ENCODE measurements around the gene ALDH1A1.

ALDH1A1 gene

DNA sequence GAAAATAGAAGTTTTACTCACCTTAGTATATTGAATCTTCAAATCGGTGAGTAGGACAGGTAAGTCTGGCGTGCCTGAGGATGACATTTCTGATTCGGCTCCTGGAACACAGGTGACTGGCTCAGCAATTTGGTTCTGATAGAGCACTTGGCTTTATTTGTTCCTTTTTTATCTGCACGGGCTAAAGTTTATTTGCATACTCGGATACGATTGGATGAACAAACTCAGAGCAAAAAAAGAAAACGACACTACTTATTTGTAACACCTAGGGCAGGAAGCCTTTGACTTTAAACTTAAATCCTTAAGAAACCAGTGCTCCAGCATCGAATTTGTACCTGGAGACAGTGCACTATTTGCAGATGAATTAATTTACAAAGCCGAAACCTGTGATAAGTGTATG, at the start of gene ALDH1A1:
TSS of gene ALDH1A1 (minus strand) at position 140 of the 400 bp plus-strand sequence. CDS start at position 87, 53 bp downstream.
- DNase-seq (ENCODE audit: low read depth in 2 of 2), result no peak

DNA sequence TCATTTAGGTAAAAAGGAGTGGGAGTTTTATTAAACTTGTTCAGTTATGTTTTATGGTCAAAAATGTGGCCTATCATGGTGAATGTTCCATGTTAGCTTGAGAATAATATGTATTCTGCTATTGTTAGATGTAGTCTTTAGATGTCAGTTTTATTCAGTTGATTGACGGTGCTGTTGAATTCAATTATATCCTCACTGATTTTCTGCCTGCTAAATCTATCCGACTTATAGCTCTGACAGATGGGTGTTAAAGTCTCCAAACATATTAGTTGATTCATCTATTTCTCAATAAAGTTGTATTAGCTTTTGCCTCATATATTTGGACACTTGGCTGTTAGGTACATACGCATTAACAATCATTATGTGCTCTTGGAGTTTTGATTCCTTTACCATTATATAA, 49.0 kb upstream of the ALDH1A1 start:
- no peak for DNase-seq (ENCODE audit: low read depth in 2 of 2)

DNA sequence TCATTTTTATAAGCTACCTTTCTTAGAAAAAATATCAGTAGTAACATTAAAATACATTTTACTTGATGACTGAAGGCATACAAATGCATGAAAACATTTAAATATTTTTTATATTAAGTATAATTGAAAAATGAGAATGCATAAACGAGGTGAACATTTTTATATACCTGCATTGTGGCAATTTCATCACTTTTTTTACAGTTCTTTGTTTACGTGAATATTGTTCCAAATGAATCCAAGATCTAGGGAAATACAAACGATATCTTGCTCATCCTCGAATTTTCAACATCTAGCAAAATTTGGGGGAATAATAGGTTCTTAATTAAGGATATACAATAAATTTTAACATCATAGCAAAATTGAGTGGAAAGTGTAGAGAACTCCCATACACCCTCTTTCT, 45.5 kb upstream of the ALDH1A1 start:
- no peak for DNase-seq (ENCODE audit: low read depth in 2 of 2)

DNA sequence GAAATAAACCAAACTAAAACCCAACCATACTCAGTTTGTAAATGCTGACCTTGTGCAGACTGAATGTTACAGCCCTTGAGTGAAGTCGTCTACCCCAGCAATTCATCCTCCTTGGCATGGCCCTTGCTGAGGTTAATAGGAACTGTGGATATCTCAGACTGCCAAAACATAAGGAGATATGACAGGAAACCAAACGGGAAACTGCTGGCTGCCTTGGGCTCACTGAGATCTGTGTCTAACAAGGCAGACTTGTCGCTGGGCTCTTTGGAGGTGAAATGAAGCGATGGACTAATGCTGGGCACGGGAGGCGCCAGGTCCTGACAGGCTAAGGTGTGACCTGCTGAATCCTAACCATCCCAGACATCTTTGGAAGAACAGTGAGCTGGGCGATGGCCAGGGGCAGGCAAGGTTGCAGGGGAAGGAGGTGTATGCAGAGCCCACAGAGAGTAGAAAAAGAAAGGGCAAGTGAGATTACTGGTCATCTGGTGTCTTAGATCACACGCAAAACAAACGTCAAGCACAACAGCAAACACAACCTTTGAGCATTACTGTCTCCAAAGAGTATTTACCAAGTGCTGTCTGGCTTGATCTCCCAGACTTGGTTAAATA, 44.6 kb upstream of the ALDH1A1 start:
- no peak for DNase-seq (ENCODE audit: low read depth in 2 of 2)

DNA sequence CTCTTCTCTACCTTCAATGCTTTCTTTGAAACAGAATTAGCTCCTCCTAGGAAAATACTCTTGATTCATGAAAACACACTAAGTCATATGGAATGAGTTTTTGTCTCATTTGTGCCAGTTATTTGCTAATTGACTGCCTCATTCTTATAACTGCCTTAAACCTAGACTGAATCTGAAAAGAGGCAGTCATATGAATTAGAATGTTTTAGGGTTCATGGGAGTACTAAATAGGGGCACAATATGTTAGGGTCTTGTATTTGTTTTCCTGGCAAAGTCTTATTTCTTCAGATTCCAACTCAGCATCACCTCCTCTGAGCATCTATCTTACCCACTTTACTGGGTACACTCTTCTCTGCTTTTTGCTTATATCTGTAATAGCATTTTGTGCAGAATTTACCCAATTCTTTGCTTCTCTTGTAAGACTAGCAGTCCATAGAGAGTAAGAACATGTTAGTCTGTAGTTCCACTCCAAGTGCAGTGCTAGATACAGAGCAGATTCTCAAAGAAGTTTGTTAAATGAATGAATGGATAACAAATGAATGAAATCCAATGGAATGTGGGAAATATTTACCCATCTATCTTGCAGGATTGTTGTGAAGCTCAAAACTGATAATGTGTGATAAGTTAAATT, 43.9 kb upstream of the ALDH1A1 start:
- no peak for DNase-seq (ENCODE audit: low read depth in 2 of 2)

DNA sequence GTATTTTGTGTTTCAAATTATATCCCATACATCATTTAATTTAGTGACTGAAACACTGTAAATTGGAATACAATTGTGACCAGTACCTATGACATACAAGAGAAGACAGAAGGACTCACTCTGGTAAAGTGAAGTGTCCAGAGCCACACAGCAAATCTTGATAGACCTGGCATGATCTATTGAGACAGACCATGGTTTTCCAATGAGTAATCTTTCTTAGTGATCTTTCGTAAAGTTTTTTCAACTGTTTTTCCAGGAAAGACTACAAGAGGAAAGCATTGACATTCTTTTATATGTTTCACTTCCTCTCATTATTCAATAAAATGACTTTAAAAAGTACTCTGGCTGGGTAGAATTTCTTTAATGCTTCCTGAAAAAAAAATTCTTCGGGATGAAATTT, 43.3 kb upstream of the ALDH1A1 start:
- DNase-seq (ENCODE audit: low read depth in 2 of 2), result no peak

DNA sequence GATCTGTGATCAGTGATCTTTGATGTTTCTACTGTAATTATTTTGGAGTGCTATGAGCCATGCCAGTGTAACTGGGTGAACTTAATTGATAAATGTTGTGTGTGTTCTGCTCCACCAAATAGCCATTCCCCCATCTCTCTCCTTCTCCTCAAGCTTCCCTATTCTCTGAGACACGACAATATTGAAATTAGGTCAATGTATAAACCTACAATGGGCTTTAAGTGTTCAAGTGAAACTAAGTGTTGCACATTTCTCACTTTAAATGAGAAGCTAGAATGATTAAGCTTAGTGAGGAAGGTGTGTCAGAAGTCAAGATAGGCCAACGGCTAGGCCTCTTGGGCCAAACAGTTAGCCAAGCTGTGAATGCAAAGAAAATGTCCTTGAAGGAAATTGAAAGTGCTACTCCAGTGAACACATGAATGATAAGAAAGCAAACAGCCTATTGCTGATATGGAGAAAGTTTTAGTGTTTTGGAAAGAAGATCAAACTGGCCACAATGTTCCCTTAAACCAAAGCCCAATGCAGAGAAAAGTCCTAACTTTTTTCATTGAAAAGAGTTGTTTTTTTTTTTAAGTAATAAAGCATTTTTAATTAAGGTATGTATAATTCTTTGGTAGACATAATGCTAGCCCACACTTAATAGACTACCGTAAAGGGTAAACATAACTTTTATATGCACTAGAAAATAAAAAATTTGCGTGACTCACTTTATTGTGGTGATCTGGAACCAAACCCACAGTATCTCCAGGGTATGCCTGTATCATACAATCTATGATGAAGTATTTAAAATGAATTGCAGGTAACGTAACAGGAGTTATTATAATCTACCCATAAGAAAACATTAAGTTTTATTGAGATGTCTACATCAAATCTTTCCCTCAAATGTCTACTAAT, 42.5 kb upstream of the ALDH1A1 start:
- DNase-seq (ENCODE audit: low read depth in 2 of 2), result no peak

DNA sequence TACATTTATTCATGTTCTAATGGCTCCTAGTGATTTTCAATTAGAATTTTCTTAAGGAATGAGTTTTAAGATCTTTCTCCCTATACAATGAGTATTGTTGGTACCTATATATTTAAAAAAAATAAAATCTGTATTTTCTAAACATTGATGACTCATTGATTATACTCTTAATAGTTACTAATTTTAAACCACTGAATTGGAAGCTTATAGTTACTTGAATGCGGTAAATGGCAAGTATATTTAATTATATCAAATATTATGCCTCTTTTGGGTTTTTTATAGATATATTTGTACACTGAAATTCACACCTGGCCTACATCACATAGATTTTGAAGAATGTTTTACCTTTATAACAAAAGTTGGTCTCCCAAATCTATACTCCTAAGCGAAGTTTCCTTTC, 38.9 kb upstream of the ALDH1A1 start:
- DNase-seq (ENCODE audit: low read depth in 2 of 2), result no peak

DNA sequence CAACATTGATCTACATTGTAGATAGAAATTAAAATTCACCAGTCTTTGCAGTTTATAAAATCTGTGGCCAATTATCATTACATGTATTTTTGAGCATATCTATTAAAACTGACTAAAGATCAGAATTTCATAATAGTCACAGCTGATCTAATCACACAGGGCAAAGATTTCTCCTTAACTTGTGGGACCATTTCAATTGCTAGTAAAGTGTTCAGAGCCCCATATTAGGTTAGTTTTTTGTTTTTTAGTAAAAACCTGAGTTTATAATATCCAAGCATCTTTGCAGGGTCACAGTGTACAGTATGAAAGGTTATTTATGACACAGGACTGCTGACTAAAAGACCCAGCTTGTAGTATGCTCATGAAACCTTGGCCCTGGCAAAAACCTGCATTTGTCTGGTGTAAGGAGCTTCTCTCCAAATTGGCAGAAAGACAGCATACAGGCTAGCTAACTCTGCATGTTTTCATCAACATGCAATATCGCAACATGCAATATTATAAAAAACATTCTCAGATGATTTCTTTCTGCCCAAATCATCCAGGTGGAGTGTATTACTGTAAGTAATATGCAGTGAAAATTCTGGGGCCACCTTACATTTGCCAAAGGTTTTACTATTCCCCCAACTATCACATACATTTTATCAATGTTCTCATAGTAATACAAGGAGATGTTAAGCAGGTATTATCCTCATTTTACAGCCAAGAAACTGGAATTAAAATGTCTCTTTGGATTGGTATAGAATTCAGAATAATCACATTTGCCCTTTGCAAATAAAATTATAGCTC, 37.7 kb upstream of the ALDH1A1 start:
- no peak for DNase-seq (ENCODE audit: low read depth in 2 of 2)

DNA sequence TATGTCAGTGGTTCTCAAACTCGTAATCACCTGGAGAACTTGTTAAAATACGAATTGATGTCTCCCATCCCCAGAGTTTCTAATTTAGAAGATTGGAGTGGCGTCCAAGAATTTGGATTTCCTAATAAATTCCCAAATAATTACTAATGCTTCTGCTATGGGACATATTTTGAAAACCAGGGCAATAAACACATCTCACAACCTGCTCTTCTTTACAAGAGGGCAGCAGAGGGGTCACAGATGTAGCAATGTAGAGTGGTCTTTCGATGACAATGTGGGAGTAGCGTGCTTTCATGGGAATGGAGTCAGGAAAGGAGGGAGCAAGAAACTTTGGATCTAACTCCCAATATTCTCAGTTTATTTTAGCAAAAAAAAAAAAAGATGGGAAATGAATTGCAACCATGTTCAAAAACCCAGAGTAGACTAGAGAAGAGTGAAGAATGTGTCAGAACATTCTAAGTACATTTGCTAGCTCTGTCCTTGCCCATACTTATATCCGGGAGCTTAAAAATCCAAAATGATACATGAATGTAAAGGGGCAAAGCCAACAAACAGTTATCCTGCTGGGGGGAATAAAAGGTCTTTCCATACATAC, 33.8 kb upstream of the ALDH1A1 start:
- DNase-seq (ENCODE audit: low read depth in 2 of 2), result no peak

DNA sequence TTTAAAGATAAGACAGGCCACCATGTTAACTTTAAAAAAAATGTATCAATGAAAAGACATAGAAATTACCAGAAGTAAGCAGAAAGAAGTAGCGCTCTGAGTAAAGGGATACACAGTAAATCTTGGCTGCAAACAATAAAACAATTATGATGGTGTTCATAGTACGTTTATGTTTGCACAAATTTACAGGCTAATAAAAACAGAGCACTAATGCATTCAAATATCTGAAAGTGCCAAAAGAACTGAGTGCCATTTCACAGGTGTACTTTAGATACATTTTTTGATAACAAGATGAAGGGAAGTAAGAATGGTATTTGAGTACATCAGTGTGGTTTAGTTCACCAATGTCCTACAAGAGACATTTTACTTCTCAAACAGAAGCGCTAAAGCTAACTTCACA, 32.9 kb upstream of the ALDH1A1 start:
- no peak for DNase-seq (ENCODE audit: low read depth in 2 of 2)

DNA sequence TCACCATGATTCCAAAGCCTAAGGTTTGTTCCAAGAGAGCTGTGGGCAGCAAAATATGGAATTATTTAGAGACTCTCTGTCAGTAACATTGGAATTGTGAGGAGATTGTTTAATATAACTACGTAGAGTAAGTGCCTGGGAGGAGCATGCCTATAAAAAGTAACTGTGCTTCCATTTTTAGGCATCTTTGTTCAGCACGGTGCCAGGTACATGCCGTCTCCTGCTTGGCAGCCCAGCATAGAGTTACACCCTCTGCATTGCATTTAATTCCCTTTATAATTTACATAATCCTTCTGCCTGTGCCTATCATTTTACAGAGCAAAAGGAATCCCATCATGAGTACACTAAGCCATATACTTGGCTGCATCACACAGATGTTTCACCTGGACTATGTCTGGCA, 32.1 kb upstream of the ALDH1A1 start:
- no peak for DNase-seq (ENCODE audit: low read depth in 2 of 2)

DNA sequence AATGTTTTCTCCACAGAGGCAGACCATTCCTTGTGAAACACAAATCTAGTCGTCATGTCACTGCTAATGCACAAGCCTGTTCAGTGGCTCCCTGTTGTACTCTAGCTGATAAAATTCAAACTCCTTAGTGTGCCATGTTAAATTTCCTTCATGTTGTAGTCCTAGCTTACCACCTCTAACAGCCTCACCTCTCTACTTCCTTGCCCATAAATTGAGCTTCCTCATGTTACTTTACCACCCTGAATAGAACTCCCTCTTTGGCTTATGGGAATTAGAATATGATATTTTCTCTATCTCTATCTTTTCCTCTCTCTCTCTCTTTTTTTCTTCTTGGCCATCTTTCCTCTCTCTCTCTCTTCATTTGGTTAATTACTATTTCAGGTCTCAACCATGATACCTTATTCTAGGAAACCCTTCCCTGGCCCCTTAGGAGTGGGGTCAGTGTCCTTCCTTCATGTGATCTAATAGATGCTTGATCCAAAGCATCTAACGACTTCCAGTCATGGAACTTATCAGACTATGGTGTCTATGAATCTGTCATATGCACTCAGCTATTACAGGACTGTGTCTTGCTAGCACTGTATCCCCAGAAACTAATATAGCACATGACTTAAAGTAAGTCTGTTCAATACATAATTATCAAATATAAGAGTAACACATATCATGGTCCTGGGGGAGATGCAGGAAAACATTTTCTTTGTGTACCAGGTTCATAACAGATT, 31.5 kb upstream of the ALDH1A1 start:
- DNase-seq (ENCODE audit: low read depth in 2 of 2), result no peak

DNA sequence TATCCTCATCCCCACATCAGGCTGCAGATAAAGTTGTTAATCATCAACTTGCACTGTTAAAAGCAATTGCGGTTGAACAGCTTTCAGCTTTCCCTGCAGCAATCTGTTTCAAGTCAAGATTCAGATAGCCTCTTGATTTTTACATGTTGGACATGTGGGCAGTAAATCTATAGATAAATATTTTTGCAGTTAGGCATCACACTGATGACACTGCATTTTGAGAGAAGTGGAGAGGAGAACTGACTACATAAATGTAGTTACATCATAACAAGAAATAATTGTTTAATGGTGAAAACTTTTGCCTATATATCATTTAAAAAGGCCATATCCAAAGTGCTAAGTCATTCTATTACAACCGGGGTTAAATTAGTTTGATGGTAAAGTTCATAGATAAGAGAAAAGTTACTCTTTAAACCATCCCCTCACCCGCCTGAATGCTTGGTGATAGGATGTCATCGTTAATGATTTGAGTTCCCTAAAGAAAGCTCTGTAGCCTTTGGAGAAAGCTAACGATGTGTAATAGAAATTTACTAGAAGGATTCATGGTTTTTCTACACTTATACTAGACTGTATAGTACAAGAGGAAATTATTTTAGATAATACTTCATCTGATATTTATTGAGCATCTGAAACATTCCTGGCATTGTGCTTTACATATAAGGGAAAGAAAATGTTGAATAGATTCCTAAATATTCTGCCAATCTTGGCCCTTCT, 30.8 kb upstream of the ALDH1A1 start:
- DNase-seq (ENCODE audit: low read depth in 2 of 2), result no peak

DNA sequence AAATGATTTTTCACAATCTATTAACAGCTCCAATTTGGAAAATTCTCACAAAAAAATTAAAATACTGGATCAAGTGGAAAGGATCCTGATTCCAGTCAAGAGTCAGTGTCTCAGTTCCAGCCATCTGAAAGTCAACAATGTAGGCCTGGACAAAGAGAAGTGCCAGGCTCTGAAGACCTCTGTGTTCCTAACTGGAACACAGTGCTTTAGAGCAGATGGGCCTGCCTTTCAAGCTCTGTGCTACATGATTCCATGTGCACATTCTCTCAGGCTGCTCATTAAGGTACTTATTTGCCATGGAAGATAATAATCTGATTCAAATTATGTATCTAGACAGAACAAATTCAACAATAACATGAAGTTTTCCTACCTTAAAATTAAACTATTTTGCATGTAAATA, 30.2 kb upstream of the ALDH1A1 start:
- DNase-seq (ENCODE audit: low read depth in 2 of 2), result no peak

DNA sequence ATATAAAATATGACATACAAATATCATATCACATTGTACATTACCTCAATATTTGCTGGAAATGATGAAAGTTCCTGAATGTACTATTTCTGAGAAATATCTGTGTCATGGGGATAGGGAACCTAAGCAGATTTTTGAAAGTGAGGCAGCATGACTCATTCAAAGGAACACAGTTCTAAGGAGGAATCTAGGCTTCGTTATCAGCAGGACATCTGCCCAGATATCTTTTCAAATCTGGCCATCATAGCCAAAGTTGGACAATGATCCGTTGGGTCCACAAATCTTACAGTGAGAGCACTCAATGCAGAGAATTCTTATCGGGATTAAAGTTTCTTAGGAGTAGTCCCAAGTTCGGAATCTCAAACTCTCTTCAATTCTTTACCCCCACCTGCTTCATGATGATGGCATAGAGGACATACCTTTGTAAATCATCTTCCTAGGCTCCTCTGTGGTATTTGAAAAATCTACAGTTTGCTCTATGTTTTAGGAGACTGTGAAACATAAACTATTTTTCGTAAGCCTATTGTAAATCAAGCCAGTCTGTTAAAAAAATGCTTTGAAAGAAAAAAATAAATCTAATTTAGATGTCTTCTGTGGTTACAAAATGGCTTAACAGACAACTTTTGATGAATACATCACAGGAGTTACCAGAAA, 29.4 kb upstream of the ALDH1A1 start:
- DNase-seq (ENCODE audit: low read depth in 2 of 2), result no peak

DNA sequence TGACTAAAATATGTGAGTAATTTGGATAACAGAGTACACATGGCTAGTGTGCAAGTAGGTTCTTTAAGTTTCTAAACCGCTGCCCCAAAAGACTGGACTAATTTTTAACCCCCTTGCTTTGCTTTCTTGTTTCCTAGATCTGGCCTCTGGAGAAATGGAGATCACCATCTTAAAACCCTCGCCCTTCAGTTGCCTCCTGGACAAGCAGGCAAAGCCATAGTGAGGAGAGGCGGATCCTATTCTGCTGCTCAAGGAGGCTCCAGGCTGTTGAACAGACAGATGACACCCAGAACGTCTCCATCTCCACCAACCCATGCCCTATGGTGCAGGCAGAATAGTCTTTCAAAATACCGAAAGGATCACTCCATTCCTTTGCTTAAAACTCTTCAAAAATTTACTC, 28.6 kb upstream of the ALDH1A1 start:
- DNase-seq (ENCODE audit: low read depth in 2 of 2), result no peak

DNA sequence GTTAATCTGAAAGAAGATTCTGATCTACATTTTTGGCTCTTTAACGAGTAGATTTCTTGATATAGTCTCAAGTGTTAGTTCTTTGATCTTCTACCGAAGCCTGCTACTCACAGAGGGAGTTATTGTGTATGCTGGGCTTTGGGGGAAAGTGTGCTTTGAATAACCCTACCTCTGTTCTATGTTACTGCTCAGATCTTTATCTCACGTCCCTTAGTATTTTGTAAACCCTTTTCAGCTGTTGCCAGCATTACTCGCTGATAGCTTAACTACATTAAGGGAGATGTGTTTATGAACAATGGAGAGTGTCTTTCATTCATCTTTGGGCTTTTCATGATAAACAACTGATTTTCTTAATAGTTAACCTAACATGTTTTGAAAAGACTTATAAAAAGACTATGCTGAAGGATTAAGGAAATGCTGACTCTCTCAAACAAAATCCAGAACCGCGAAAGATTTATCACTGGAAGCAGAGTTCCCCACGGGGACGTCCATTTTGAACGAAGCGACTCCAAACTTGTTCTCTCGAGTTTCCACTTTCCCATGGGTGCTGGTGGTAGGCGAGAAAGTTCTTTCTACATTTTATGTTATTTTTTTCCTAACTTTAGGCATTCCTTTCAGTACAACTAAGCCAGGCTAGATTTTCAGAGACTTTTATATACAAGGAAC, 27.9 kb upstream of the ALDH1A1 start:
- no peak for DNase-seq (ENCODE audit: low read depth in 2 of 2)

DNA sequence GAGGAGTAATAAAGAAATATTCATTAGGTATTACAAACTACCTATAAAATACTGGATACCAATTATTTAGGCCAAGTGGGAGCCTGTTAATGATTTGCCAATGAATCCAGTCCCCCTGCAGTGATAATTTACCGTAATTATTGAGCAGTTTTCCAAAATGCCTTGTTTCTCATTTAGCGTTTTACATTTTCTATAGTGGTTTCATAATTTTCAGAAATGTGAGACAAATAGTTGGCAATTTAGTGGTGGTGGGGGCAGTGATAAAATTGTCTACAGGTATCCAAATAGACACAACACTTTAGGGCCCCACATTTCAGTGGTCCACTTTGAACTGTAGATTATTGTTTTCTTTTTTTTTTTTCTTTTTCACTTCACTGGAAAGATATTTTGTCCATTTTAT, 27.3 kb upstream of the ALDH1A1 start:
- no peak for DNase-seq (ENCODE audit: low read depth in 2 of 2)
